C4-2B (cell line): Measurements from ENCODE around the gene SCN4B.

ENCODE experiments used
- H3K27ac ChIP-seq: fragments of 450-650 bp; 2 replicates; pipeline ENCODE4 v1.5.1; 2017
- ZFX ChIP-seq: fragments of 450-650 bp; IDR thresholded peaks from 2 replicates; pipeline ENCODE4 v1.6.1; 2017
- TF ChIP-seq, protein P1 (sequence below): fragments of 450-650 bp; conservative IDR thresholded peaks from 2 replicates; pipeline ENCODE4 v1.5.1; 2017; ENCODE audit warnings: mild to moderate bottlenecking

Gene SCN4B

GRCh38 chr11:118112711-118113430, 39.8 kb downstream of the SCN4B start:
- no peak overlapping the region for H3K27ac ChIP-seq
- TF ChIP-seq, protein P1, sequence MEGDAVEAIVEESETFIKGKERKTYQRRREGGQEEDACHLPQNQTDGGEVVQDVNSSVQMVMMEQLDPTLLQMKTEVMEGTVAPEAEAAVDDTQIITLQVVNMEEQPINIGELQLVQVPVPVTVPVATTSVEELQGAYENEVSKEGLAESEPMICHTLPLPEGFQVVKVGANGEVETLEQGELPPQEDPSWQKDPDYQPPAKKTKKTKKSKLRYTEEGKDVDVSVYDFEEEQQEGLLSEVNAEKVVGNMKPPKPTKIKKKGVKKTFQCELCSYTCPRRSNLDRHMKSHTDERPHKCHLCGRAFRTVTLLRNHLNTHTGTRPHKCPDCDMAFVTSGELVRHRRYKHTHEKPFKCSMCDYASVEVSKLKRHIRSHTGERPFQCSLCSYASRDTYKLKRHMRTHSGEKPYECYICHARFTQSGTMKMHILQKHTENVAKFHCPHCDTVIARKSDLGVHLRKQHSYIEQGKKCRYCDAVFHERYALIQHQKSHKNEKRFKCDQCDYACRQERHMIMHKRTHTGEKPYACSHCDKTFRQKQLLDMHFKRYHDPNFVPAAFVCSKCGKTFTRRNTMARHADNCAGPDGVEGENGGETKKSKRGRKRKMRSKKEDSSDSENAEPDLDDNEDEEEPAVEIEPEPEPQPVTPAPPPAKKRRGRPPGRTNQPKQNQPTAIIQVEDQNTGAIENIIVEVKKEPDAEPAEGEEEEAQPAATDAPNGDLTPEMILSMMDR = no peak
- TF ChIP-seq ZFX = no peak

GRCh38 chr11:118111744-118112035, 40.9 kb downstream of the SCN4B start:
- TF ChIP-seq ZFX = no peak
- TF ChIP-seq, protein P1 = no peak
- no peak overlapping the region for H3K27ac ChIP-seq

DNA sequence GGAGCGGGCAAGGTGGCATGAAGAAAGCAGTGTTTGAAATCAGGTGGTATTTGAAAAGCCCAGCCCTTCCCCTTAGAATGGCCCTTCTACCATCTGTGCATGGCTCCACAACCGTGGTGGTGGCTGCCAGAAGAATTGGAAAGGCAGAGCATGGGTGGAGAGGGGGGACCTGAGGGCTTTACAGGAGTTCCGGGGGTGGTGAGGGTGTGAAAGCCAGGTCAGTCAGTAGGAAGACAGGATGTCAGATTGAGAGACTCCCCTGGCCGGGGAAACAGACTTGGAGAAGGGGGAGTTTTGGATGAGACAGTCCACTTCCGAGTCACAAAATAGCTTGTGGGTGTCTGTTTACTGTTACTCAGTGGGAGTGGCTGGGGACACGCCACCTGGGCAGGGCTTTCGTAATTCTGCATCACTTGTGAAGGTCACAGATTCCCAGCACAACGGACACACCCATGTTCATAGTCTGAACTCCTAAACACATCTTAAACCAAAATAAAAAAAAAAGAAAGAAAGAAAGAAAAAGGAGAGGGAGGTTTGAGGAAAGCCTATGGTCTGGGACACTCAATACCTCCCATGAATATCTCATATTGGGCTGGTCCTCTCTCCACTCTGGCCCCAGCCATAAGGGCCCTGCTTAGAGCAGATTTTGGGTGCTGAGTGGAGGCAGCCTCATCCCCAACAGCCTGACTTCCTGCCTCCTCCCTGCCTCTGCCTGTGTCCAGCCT, 41.4 kb downstream of the SCN4B start:
- H3K27ac ChIP-seq = no peak overlapping the region
- TF ChIP-seq, protein P1 = no peak
- no peak for TF ChIP-seq ZFX

DNA sequence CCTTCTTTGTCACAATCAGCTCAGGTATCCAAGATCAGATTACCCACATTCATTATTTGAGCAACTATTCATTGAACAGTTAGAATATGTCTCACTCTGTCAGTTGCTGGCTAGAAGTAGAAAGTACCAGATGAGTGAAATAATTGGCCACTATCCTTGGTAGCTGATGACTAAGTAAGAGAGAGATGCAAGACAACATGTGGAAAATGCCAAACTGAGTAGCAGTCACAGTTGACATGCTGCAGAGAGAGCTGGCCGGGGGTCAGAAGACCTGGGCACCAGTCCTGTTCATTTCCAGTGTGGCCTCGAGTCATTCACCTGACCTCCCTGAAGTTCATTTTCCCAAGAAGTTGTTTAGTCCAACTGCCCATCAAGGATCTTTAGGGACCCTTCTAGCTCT, 43.4 kb downstream of the SCN4B start:
- H3K27ac ChIP-seq = no peak overlapping the region
- TF ChIP-seq ZFX = no peak
- TF ChIP-seq, protein P1 = no peak

- TF ChIP-seq ZFX = no peak
- TF ChIP-seq, protein P1 = no peak
- no peak overlapping the region for H3K27ac ChIP-seq
These were observed 44.1 kb downstream of the SCN4B start for GRCh38 chr11:118108513-118108912.

DNA sequence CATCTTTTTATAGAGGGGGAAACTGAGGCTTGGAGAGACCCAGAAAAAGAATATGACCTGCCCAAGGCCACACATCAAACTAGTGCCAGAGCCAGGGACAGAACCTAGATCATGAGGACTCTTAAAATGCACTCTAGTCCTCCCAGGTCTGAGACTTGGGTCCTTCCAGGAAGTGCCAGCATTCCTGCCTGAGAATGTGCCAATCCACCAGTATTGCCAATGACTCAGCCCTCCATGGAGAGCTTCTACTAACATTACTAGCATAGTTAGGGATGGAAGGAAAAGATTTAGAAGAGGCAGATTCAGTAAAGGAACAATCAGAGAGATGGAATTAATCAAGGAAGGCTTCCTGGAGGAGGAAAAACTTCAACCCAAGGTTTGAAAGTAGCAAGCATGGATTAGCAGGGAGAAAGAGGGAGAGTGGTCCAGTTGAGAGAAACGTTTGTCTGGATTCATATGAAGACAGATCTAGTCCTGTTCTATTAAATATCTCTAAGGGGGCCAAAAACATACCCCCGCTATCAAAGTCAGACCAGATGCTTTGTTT, 45.8 kb downstream of the SCN4B start:
- TF ChIP-seq ZFX = no peak
- TF ChIP-seq, protein P1 = no peak
- no peak overlapping the region for H3K27ac ChIP-seq

GRCh38 chr11:118105657-118106305, 46.8 kb downstream of the SCN4B start:
- no peak for TF ChIP-seq ZFX
- TF ChIP-seq, protein P1 = no peak
- no peak overlapping the region for H3K27ac ChIP-seq
